Embryonic facial prominence (tissue), 1 donor: ENCODE measurements around the gene MST1.
"Not testable (repeated sequence)": the region's sequence is repeated elsewhere in the genome, so short reads cannot be mapped to it uniquely, and the experiment has no call there.

Experiments used
- DNase-seq: peaks from one replicate; pipeline ENCODE4 v3.0.0-alpha.2; 2016; ENCODE audit errors: extremely low spot score

The MST1 gene

GRCh38 chr3:49700453-49701128 is 11.3 kb upstream of the MST1 start:
- DNase-seq = no peak

- DNase-seq = no peak
Measured at GRCh38 chr3:49700014-49700413, 10.7 kb upstream of the MST1 start.

- DNase-seq = no peak
Measured at GRCh38 chr3:49699281-49699979, 10.2 kb upstream of the MST1 start.

GRCh38 chr3:49695350-49696015 is 6.2 kb upstream of the MST1 start:
- DNase-seq = not testable (repeated sequence)

- not testable (repeated sequence) for DNase-seq
Measured at GRCh38 chr3:49694409-49695070, 5.3 kb upstream of the MST1 start.

GRCh38 chr3:49691481-49691880 is 2.2 kb upstream of the MST1 start:
- not testable (repeated sequence) for DNase-seq

DNA sequence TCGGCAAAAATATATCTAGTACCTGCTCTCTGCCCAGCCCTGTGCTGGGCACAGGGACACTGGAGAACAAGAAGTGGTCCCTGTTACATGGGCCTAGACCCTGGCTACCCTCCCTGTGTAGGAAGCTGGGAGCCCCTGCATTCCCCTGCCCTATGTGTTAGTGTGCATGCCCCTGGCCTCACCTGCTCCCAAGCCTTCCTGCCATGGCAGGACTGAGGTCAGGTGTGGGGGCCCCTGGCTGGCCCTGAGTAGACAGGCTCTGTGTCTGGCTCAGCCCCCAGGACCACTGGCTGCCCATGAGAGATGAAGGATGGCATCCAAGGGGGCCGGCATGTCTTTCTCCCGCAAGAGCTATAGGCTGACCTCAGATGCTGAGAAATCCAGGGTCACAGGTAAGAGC is 1.6 kb upstream of the MST1 start:
- DNase-seq = not testable (repeated sequence)

GRCh38 chr3:49689908-49690624 is 792 bp upstream of the MST1 start:
- DNase-seq = not testable (repeated sequence)

GRCh38 chr3:49688338-49689045 is 782 bp downstream of the MST1 start:
- DNase-seq = not testable (repeated sequence)

- DNase-seq = not testable (repeated sequence)
Measured at GRCh38 chr3:49687424-49687795, 1.9 kb downstream of the MST1 start.

DNA sequence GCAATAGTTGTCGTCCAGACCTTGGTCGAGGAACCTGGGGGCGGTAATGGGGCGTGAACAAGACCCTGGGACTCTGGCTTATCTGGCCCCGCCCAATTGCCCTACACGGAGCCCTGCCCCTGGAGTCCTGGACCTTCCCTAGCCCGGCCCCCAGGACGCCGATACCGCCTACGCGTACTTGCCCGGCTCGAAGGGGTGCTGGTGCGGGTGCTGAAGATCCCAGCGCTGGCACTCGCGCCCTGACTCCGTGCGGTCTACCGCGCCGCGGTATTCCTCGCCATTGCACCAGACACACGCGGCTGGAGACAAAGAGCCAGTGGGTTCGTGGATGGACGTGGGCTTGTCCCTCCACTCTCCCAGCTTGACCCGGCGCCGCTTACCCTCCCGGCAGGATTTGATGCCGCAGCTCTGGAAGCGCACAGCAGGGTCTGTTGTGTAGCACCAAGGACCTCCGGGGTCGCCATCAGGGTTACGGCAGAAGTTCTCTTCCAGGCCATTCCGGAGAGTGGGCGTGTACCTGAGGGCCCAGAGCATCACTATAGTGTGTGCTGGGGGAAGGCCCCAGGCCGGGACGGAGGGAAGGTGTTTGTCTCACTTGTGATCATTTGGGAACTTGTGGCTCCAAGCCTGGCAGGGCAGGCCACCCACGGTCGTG is 2.4 kb downstream of the MST1 start:
- not testable (repeated sequence) for DNase-seq

DNA sequence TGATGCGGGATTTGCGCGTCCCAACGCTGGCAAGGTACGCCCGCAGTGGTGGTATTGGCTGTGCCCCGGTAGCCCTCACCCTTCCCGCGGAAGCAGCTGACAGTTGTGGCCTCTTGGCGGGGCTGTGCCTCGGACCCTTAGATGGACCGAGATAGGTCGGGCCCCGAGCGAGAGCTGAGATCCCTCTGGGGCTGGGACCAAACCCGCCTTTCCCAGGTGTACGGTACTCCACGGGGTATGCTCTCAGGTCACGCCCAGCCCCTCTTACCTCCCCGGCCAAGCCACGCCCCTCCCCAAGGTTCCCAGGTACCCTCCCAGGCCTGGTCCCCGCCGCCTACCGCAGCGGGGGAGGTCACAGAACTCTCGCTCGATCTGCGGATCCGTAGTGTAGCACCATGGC is 2.9 kb downstream of the MST1 start:
- DNase-seq = not testable (repeated sequence)

GRCh38 chr3:49685846-49686245 is 3.4 kb downstream of the MST1 start:
- DNase-seq = not testable (repeated sequence)

DNA sequence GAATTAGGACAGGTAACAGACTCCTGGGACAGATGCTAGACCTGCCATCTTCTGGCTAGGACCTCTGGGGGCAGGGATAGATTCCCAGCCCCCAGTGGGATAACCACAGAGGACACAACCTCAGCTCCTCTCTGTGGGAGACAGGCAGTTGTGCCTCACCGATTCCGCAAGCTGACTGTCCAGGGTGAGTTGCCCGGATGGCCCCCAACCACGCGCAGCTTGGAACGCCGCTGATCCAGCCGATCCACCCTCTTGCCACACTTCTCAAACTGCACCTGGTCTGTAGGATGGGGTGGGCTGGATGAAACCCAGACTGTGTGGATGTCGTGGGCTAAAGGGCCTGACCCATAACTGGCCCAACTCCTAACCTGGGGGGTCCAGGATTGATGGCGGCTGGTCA is 4.2 kb downstream of the MST1 start:
- not testable (repeated sequence) for DNase-seq

GRCh38 chr3:49684453-49684852 is 4.8 kb downstream of the MST1 start:
- not testable (repeated sequence) for DNase-seq

DNA sequence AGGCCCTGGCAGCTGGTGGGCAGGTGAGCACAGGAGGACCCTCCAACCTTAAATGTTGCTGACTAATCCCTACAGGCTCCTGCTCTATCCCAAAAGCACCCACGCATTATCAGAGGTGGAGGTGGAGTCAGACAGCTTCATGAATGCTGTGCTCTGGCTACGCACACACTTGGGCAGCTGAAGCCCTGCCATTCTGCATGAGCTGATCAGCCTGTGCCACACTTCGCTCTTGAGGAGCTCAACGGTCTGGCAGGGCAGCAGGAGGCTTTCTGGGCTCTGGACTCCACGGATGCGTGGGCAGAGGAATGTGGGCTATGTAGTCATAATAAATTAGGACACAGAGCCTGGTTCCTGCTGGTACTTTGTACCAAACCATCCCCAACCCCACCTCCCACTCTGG is 6.1 kb downstream of the MST1 start:
- DNase-seq = no peak

DNA sequence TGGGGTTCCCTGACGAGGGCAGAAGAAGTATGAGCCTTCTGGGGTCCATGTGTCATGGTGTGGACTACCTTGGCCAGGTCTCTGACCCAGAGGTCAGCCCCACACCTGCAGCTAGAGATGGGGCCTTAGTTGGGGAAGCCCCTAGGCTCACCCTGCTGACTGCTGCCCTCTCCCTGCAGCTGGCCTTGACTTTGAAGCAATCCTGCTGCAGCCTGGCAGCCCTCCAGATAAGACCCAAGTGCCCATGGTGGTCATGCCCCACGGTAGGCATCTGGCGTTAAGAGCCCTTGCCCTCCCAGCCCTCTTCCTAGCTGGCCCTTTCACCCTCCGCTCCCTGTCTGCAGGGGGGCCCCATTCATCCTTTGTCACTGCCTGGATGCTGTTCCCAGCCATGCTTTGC is 7.7 kb downstream of the MST1 start:
- no peak for DNase-seq

DNA sequence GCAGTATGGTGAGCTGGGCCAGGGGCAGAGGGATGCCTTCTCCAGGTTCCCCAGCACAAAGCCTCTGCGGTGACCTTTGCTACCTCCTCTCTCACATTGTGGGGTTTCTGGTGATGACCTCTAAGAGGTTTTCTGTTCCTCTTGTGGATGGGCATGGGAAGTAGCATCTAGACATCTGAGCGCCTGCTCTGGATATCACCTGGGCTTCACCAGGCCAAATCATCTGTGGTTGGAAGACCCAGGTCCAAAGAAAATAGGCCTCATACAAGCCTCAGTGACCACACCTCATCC is 8.1 kb downstream of the MST1 start:
- DNase-seq = no peak

DNA sequence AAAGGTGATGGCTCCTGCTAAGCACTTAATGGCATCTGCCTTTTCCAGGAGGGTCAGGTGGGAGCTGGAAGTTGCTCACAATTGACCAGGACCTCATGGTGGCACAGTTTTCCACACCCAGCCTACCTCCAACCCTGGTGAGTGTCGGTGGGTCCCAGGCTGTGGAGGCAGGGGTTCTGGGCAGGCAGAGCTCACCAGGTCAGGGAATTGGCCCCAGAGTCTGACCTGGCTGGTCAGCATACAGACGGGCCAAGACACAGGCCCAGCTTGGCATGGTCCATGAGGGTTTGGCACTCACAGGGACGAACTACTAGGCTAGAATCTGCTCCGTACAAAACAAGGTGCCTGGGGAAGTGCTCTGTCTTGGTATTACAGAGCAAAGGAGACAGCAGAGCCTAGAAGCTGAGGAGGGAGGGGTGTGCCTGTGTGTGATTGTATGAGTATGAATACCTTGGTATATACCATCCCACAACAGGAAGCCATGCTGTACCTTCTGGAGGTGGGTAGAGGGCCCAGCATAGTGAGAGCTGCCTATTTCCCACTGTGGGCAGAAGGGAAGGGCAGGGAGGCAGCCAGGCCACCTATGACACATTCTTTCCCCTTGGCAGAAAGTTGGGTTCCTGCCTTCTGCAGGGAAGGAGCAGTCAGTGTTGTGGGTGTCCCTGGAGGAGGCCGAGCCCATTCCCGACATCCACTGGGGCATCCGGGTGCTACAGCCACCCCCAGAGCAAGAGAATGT is 8.6 kb downstream of the MST1 start:
- no peak for DNase-seq

- no peak for DNase-seq
Measured at GRCh38 chr3:49675912-49676311, 13.4 kb downstream of the MST1 start.
